GM19193 (cell line): ENCODE measurements around the gene SACS.
A peak's percentile ranks its signal among the peaks of the same experiment; 100 is the strongest.

Experiments
- POLR2A ChIP-seq: IDR thresholded peaks from 4 replicates; pipeline ENCODE4 v1.6.1; 2011; ENCODE audit not compliant: insufficient read depth, insufficient read length; ENCODE audit errors: extremely low read depth

The SACS gene

GRCh38 chr13:23392925-23393645 is 40.4 kb downstream of the SACS start:
- no peak for TF ChIP-seq POLR2A

GRCh38 chr13:23392313-23392712 is 41.2 kb downstream of the SACS start:
- no peak for TF ChIP-seq POLR2A

- no peak for TF ChIP-seq POLR2A
These were observed 41.8 kb downstream of the SACS start for GRCh38 chr13:23391752-23392151.

- no peak for TF ChIP-seq POLR2A
These were observed 47.0 kb downstream of the SACS start for GRCh38 chr13:23386533-23386932.

GRCh38 chr13:23385931-23386330 is 47.6 kb downstream of the SACS start:
- TF ChIP-seq POLR2A = no peak

- TF ChIP-seq POLR2A = no peak
These were observed 49.4 kb downstream of the SACS start for GRCh38 chr13:23384111-23384510.

- no peak for TF ChIP-seq POLR2A
These were observed 50.4 kb downstream of the SACS start for GRCh38 chr13:23383151-23383550.

- TF ChIP-seq POLR2A = no peak
These were observed 51.6 kb downstream of the SACS start for GRCh38 chr13:23381866-23382265.

- TF ChIP-seq POLR2A = no peak
These were observed 53.0 kb downstream of the SACS start for GRCh38 chr13:23380534-23380933.

GRCh38 chr13:23377983-23378632 is 55.4 kb downstream of the SACS start:
- no peak for TF ChIP-seq POLR2A

GRCh38 chr13:23377579-23377978 is 55.9 kb downstream of the SACS start:
- no peak for TF ChIP-seq POLR2A

GRCh38 chr13:23375001-23375971 is 58.2 kb downstream of the SACS start:
- TF ChIP-seq POLR2A = peak; percentile 78

- TF ChIP-seq POLR2A = no peak
These were observed 61.1 kb downstream of the SACS start for GRCh38 chr13:23372264-23372906.

- TF ChIP-seq POLR2A = no peak
These were observed 65.6 kb downstream of the SACS start for GRCh38 chr13:23367907-23368306.

- no peak for TF ChIP-seq POLR2A
These were observed 67.8 kb downstream of the SACS start for GRCh38 chr13:23365652-23366051.

GRCh38 chr13:23359882-23360281 is 73.6 kb downstream of the SACS start:
- TF ChIP-seq POLR2A = no peak

- no peak for TF ChIP-seq POLR2A
These were observed 76.2 kb downstream of the SACS start for GRCh38 chr13:23357349-23357748.
